ENCODE measurements around the gene BMP7.

GRCh38 chr20:57165427-57166004, 100.9 kb downstream of the BMP7 start:
- no peak for TF ChIP-seq CTCF (IDR thresholded peaks at IDR 0.05)
- TF ChIP-seq POLR2A (IDR thresholded peaks at IDR 0.05): no peak

Data from adrenal gland (tissue), 5 donors.